HK-2 (cell line): Measurements from ENCODE around the gene NDUFB6.
"Not testable (repeated sequence)": the region's sequence is repeated elsewhere in the genome, so short reads cannot be mapped to it uniquely, and the experiment has no call there.

ENCODE experiments used
- DNase-seq: peaks from one replicate; pipeline ENCODE4 v3.0.0-alpha.2; 2018; ENCODE audit not compliant: unreplicated experiment

The NDUFB6 gene

GRCh38 chr9:32524558-32524891 is 48.4 kb downstream of the NDUFB6 start:
- not testable (repeated sequence) for DNase-seq

- DNase-seq: no peak
Measured at GRCh38 chr9:32523910-32524309, 49.0 kb downstream of the NDUFB6 start.

GRCh38 chr9:32518276-32518675 is 54.7 kb downstream of the NDUFB6 start:
- DNase-seq: no peak

GRCh38 chr9:32516241-32516640 is 56.7 kb downstream of the NDUFB6 start:
- no peak for DNase-seq

GRCh38 chr9:32508728-32509127 is 64.2 kb downstream of the NDUFB6 start:
- DNase-seq: no peak

GRCh38 chr9:32503008-32503407 is 70.0 kb downstream of the NDUFB6 start:
- DNase-seq: no peak
